Brain microvascular endothelial cell (primary cell): Measurements from ENCODE around the gene MAD1L1.

Experiments
- DNase-seq: peaks from one replicate; pipeline ENCODE4 v3.0.0-alpha.2; 2020
- H3K27ac ChIP-seq: fragments of 250-450 bp; sonication (Bioruptor Pico); 2 replicates; pipeline ENCODE4 v1.5.1; 2020; ENCODE audit warnings: mild to moderate bottlenecking, moderate library complexity
- H3K27me3 ChIP-seq: fragments of 250-450 bp; sonication (Bioruptor Pico); replicated peaks from 2 replicates; pipeline ENCODE4 v1.5.1; 2020; ENCODE audit warnings: mild to moderate bottlenecking
- H3K36me3 ChIP-seq: fragments of 250-450 bp; sonication (Bioruptor Pico); replicated peaks from 2 replicates; pipeline ENCODE4 v1.5.1; 2020; ENCODE audit warnings: mild to moderate bottlenecking
- H3K4me3 ChIP-seq: 2 replicates; pipeline ENCODE4 v1.5.1; 2011; ENCODE audit warnings: low read depth, mild to moderate bottlenecking, control low read depth, low read length, moderate library complexity
- CTCF ChIP-seq: IDR thresholded peaks from 2 replicates; pipeline ENCODE4 v1.5.1; 2011; ENCODE audit warnings: low read depth, mild to moderate bottlenecking, moderate library complexity, low read length, control low read depth, inconsistent platforms; ENCODE audit errors: missing control alignments
- in situ Hi-C: cut with HindIII; loops from 2 replicates; pipeline ENCODE4 v1.10.0; 2017; ENCODE audit warnings: low sequenced_read_pairs, low pct_ligation_motif_present

MAD1L1 gene

GRCh38 chr7:2131341-2131740 is 101.4 kb downstream of the MAD1L1 start:
- in situ Hi-C loops = no loop called here
- no peak for TF ChIP-seq CTCF
- no peak for DNase-seq

DNA sequence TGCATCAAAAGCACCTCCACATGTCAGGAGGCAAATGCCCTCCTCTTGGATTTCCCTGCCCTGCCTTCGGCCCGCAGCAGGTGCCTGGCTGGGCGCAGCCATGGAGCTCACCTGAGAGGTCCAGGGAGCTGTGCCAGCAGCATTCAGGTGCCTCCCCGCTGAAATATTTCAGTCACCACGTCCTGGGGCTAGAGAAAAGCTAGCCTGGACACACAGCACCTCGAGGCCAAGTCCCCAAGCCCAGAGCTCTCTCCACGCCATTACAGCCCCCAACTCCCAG is 102.7 kb downstream of the MAD1L1 start:
- no peaks in the 10 kb centered on the region for H3K36me3 ChIP-seq
- TF ChIP-seq CTCF = no peak
- H3K27me3 ChIP-seq = no peaks in the 10 kb centered on the region
- no peak overlapping the region for H3K27ac ChIP-seq
- in situ Hi-C loops = no loop called here
- DNase-seq = no peak
- H3K4me3 ChIP-seq = no peak overlapping the region

More at GRCh38 chr7:2131341-2131740, 101.4 kb downstream of the MAD1L1 start:
- Histone ChIP-seq H3K4me3 (no peak overlapping the region), H3K27me3 (no peaks in the 10 kb centered on the region), H3K36me3 (no peaks in the 10 kb centered on the region), H3K27ac (no peak overlapping the region)

GRCh38 chr7:2129323-2130095 is 103.2 kb downstream of the MAD1L1 start:
- Histone ChIP-seq H3K27me3 (no peaks in the 10 kb centered on the region), H3K27ac (no peak overlapping the region), H3K4me3 (no peak overlapping the region), H3K36me3 (no peaks in the 10 kb centered on the region)
- no peak for DNase-seq
- TF ChIP-seq CTCF = no peak
- in situ Hi-C loops = no loop called here

DNA sequence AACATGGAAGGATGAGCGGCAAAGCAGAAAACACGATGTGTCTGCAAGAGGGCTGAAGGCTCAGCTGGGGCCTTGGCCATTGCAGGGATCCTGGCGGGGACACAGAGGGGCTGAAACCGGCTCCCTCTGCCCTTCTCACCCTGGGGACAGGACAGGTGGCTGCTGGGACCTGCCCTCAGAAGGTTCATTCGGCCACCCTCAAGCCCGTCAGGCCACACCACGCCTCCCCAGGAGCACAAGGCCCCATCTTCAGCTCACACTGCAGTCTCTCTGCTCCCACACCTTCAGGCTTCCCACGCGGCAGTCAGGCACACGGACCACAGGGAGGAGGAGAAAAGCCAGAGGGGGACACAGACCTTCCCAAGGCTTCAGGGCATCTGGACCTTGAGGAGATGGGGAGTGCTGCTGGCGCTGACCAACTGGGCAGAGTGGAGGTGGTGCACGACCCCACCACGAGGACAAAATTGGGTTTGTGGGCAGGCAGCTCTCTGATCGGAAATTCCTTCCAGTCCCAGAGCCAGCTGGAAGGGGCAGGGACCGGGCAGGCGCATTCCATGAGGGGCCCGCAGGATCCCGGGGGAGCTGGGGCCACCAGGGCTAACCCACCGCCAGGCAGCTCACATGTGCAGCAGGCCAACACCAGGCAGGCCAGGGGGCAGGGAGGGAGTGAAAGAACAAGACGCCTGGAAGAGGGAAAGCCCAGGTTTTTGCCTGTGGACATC is 104.0 kb downstream of the MAD1L1 start:
- no peaks in the 10 kb centered on the region for H3K27me3 ChIP-seq

GRCh38 chr7:2126621-2127020 is 106.1 kb downstream of the MAD1L1 start:
- in situ Hi-C loops = no loop called here
- no peak for TF ChIP-seq CTCF
- no peak for DNase-seq
- Histone ChIP-seq H3K27me3 (no peaks in the 10 kb centered on the region), H3K36me3 (no peaks in the 10 kb centered on the region), H3K27ac (no peak overlapping the region), H3K4me3 (no peak overlapping the region)

More for the DNA sequence above, 104.0 kb downstream of the MAD1L1 start:
- in situ Hi-C loops = no loop called here
- no peak overlapping the region for H3K27ac ChIP-seq
- no peaks in the 10 kb centered on the region for H3K36me3 ChIP-seq
- no peak for DNase-seq
- TF ChIP-seq CTCF = no peak
- H3K4me3 ChIP-seq = no peak overlapping the region
